Cerebellar nuclear complex (tissue), 1 donor: ENCODE measurements around the gene BYSL.

Experiments used
- DNase-seq, 2 experiments: peaks; one replicate each; lab custom pipeline; 2025; lab: John Stamatoyannopoulos, UW

Gene BYSL

GRCh38 chr6:41976794-41977484 is 55.6 kb downstream of the BYSL start:
- no peak for DNase-seq
